ENCODE data around the gene DTX3L. TPM values are rescaled to one million over a fixed set of nuclear protein-coding genes. Genes with fewer than 3 reads are reported as not detected.

DTX3L gene
- polyA plus RNA-seq, 3 donors, result 8.6 to 29.0 (median 17.7) TPM

- H3K27ac Mint-ChIP-seq, result peak overlapping the region in 1 of 7 donors; percentile 4
Measured at GRCh38 chr3:122553171-122553570, 11.0 kb upstream of the DTX3L start.

GRCh38 chr3:122555275-122556071 is 8.7 kb upstream of the DTX3L start:
- no peak for DNase-seq
- no peak overlapping the region for H3K9ac ChIP-seq (ENCODE audit: insufficient read depth, low read length, poor library complexity, severe bottlenecking)
- WGBS (ENCODE audit: insufficient coverage), result 100% methylated on average over 3 of the region's 6 CpGs
- TF ChIP-seq CTCF (IDR thresholded peaks at IDR 0.05), result no peak
- H3K79me2 ChIP-seq (ENCODE audit: insufficient read depth, low read length), result peaks cover 4% of the 10 kb centered on the region
- no peaks in the 10 kb centered on the region for H3K27me3 ChIP-seq (ENCODE audit: control insufficient read depth in 2 of 2, insufficient read depth in 2 of 2, low read length in 2 of 2)
- Mint-ChIP-seq H3K36me3 (peaks cover 84 to 91% of the 10 kb centered on the region in 2 donors), H3K4me3 (no peak overlapping the region), H3K4me1 (peaks cover 10% of the 10 kb centered on the region), H3K27me3 (ENCODE audit: low read depth in 3 of 3) (no peaks in the 10 kb centered on the region), H3K27ac (peak overlapping the region in 1 of 7 donors; percentile 10), H3K9me3 (no peaks in the 10 kb centered on the region)
- no peaks in the 10 kb centered on the region for H3K4me1 ChIP-seq (ENCODE audit: control insufficient read depth in 1 of 2, insufficient read depth in 2 of 2, low read length in 2 of 2)
- H3K4me3 ChIP-seq (replicated peaks in 1 of 3; ENCODE audit: low read depth in 2 of 3, low read length in 3 of 3), result no peak overlapping the region
- no peak overlapping the region for H2AFZ ChIP-seq (ENCODE audit: insufficient read depth, low read depth, low read length, poor library complexity, severe bottlenecking)
- H4K20me1 ChIP-seq (ENCODE audit: insufficient read depth, low read length), result peaks cover 56% of the 10 kb centered on the region
- H3K36me3 ChIP-seq (replicated peaks in 1 of 2; ENCODE audit: control insufficient read depth in 1 of 2, insufficient read depth in 2 of 2, low read length in 2 of 2), result peaks cover 90 to 98% of the 10 kb centered on the region in 2 donors
- no peak overlapping the region for H3K27ac ChIP-seq (ENCODE audit: low read depth in 1 of 2, low read length in 2 of 2)
- no peaks in the 10 kb centered on the region for H3K9me3 ChIP-seq (replicated peaks in 1 of 2; ENCODE audit: control insufficient read depth in 1 of 2, insufficient read depth in 1 of 2, low read length in 2 of 2)
- intact Hi-C loops (cut with micrococcal nuclease), result no loop called here
- no peak overlapping the region for H3K4me2 ChIP-seq (replicated peaks; ENCODE audit: extremely low read depth, low read length, poor library complexity, severe bottlenecking)

More at GRCh38 chr3:122553171-122553570, 11.0 kb upstream of the DTX3L start:
- H3K4me3 Mint-ChIP-seq, result no peak overlapping the region
- no peak overlapping the region for H3K27ac ChIP-seq (ENCODE audit: low read depth in 1 of 2, low read length in 2 of 2)
- intact Hi-C loops (cut with micrococcal nuclease), result no loop called here
- H3K4me3 ChIP-seq (replicated peaks in 1 of 3; ENCODE audit: low read depth in 2 of 3, low read length in 3 of 3), result no peak overlapping the region
- peaks cover 42% of the 10 kb centered on the region for H4K20me1 ChIP-seq (ENCODE audit: insufficient read depth, low read length)
- no peaks in the 10 kb centered on the region for H3K9me3 Mint-ChIP-seq
- H3K4me1 Mint-ChIP-seq, result peaks cover 6% of the 10 kb centered on the region
- H3K4me1 ChIP-seq (ENCODE audit: control insufficient read depth in 1 of 2, insufficient read depth in 2 of 2, low read length in 2 of 2), result no peaks in the 10 kb centered on the region
- peaks cover 89 to 95% of the 10 kb centered on the region in 2 donors for H3K36me3 Mint-ChIP-seq
- no peaks in the 10 kb centered on the region for H3K27me3 Mint-ChIP-seq (ENCODE audit: low read depth in 3 of 3)
- H3K27me3 ChIP-seq (ENCODE audit: control insufficient read depth in 2 of 2, insufficient read depth in 2 of 2, low read length in 2 of 2), result no peaks in the 10 kb centered on the region
- no peak overlapping the region for H3K9ac ChIP-seq (ENCODE audit: insufficient read depth, low read length, poor library complexity, severe bottlenecking)
- TF ChIP-seq CTCF (IDR thresholded peaks at IDR 0.05), result no peak
- no peak overlapping the region for H2AFZ ChIP-seq (ENCODE audit: insufficient read depth, low read depth, low read length, poor library complexity, severe bottlenecking)
- no peak overlapping the region for H3K4me2 ChIP-seq (replicated peaks; ENCODE audit: extremely low read depth, low read length, poor library complexity, severe bottlenecking)
- 100% methylated on average over 1 of the region's 3 CpGs for WGBS (ENCODE audit: insufficient coverage)
- no peak for DNase-seq
- peaks cover 97 to 100% of the 10 kb centered on the region in 2 donors for H3K36me3 ChIP-seq (replicated peaks in 1 of 2; ENCODE audit: control insufficient read depth in 1 of 2, insufficient read depth in 2 of 2, low read length in 2 of 2)
- H3K79me2 ChIP-seq (ENCODE audit: insufficient read depth, low read length), result no peaks in the 10 kb centered on the region
- no peaks in the 10 kb centered on the region for H3K9me3 ChIP-seq (replicated peaks in 1 of 2; ENCODE audit: control insufficient read depth in 1 of 2, insufficient read depth in 1 of 2, low read length in 2 of 2)
